HepG2 (cell line): ENCODE results near the gene EFNA3. TPM values are rescaled to one million over a fixed set of nuclear protein-coding genes. Genes with fewer than 3 reads are reported as not detected.

Experiments
- ARNT ChIP-seq: fragments of 450-650 bp; IDR thresholded peaks from 2 replicates; pipeline ENCODE4 v1.6.1; 2017
- ARNT2 ChIP-seq: sonication (generic); formaldehyde crosslinking; IDR thresholded peaks from 2 replicates; pipeline ENCODE4 v1.8.0; 2022; ENCODE audit warnings: mild to moderate bottlenecking, low read depth, missing genetic modification reagents, moderate library complexity
- ARNTL ChIP-seq: sonication (generic); formaldehyde crosslinking; IDR thresholded peaks from 2 replicates; pipeline ENCODE4 v1.4.0; 2020; ENCODE audit warnings: mild to moderate bottlenecking, missing genetic modification reagents
- CC2D1A ChIP-seq: sonication (generic); formaldehyde crosslinking; IDR thresholded peaks from 2 replicates; pipeline ENCODE4 v1.8.1; 2023; ENCODE audit warnings: mild to moderate bottlenecking, missing genetic modification reagents
- CEBPG ChIP-seq: IDR thresholded peaks from 2 replicates; pipeline ENCODE4 v1.6.1; 2016
- FOSL1 ChIP-seq: sonication (generic); formaldehyde crosslinking; IDR thresholded peaks from 2 replicates; pipeline ENCODE4 v1.9.0; 2021; ENCODE audit warnings: missing genetic modification reagents, borderline replicate concordance
- KLF6 ChIP-seq: IDR thresholded peaks from 2 replicates; pipeline ENCODE4 v1.8.0; 2016; ENCODE audit warnings: missing biosample characterization, missing genetic modification reagents
- NBN ChIP-seq: fragments of 450-650 bp; conservative IDR thresholded peaks from 2 replicates; pipeline ENCODE4 v1.6.1; 2017
- NFIC ChIP-seq: IDR thresholded peaks from 2 replicates; pipeline ENCODE4 v1.6.1; 2012; ENCODE audit warnings: mild to moderate bottlenecking, low read length, inconsistent platforms
- PLRG1 ChIP-seq: fragments of 450-650 bp; conservative IDR thresholded peaks from 2 replicates; pipeline ENCODE4 v1.6.1; 2016
- RBM39 ChIP-seq: fragments of 200-400 bp; formaldehyde crosslinking; IDR thresholded peaks from one replicate; pipeline ENCODE4 v1.6.1; 2018; ENCODE audit warnings: antibody characterized with exemption, mild to moderate bottlenecking, low read depth, low read length; ENCODE audit not compliant: poor library complexity, severe bottlenecking
- SKI ChIP-seq: fragments of 450-650 bp; IDR thresholded peaks from one replicate; pipeline ENCODE4 v1.6.1; 2018; ENCODE audit warnings: mild to moderate bottlenecking; ENCODE audit not compliant: partially characterized antibody
- SOX5 ChIP-seq: IDR thresholded peaks from 2 replicates; pipeline ENCODE4 v1.6.1; 2016; ENCODE audit warnings: borderline replicate concordance
- SP2 ChIP-seq: sonication (generic); formaldehyde crosslinking; IDR thresholded peaks from 2 replicates; pipeline ENCODE4 v1.5.1; 2020; ENCODE audit warnings: mild to moderate bottlenecking, missing genetic modification reagents
- SUZ12 ChIP-seq: fragments of 150-350 bp; IDR thresholded peaks from 2 replicates; pipeline ENCODE4 v1.6.1; 2014; ENCODE audit warnings: low read depth, low read length
- TBX3 ChIP-seq: fragments of 450-650 bp; IDR thresholded peaks from 2 replicates; pipeline ENCODE4 v1.6.1; 2017; ENCODE audit warnings: antibody characterized with exemption, mild to moderate bottlenecking, inconsistent platforms, borderline replicate concordance
- THAP11 ChIP-seq: IDR thresholded peaks from 2 replicates; pipeline ENCODE4 v1.6.1; 2016; ENCODE audit warnings: missing biosample characterization, missing genetic modification reagents
- TOE1 ChIP-seq: sonication (generic); formaldehyde crosslinking; IDR thresholded peaks from 2 replicates; pipeline ENCODE4 v1.4.0; 2020; ENCODE audit warnings: mild to moderate bottlenecking, missing genetic modification reagents
- TSC22D2 ChIP-seq: sonication (generic); formaldehyde crosslinking; IDR thresholded peaks from 2 replicates; pipeline ENCODE4 v1.5.1; 2020; ENCODE audit warnings: missing genetic modification reagents, mild to moderate bottlenecking, borderline replicate concordance
- ZBTB38 ChIP-seq: sonication (generic); formaldehyde crosslinking; IDR thresholded peaks from 2 replicates; pipeline ENCODE4 v1.5.1; 2020; ENCODE audit warnings: mild to moderate bottlenecking, missing genetic modification reagents
- ZEB1 ChIP-seq: IDR thresholded peaks from 2 replicates; pipeline ENCODE4 v1.6.1; 2012; ENCODE audit warnings: mild to moderate bottlenecking, low read depth, inconsistent platforms; ENCODE audit not compliant: insufficient replicate concordance
- ZNF10 ChIP-seq: sonication (generic); formaldehyde crosslinking; IDR thresholded peaks from 2 replicates; pipeline ENCODE4 v1.4.0; 2020; ENCODE audit warnings: mild to moderate bottlenecking, low read depth, missing genetic modification reagents, borderline replicate concordance
- ZNF430 ChIP-seq: sonication (generic); formaldehyde crosslinking; IDR thresholded peaks from 2 replicates; pipeline ENCODE4 v1.9.0; 2021; ENCODE audit warnings: mild to moderate bottlenecking, missing genetic modification reagents
- ZNF484 ChIP-seq: sonication (generic); formaldehyde crosslinking; IDR thresholded peaks from 2 replicates; pipeline ENCODE4 v1.5.1; 2020; ENCODE audit warnings: mild to moderate bottlenecking, low read depth, missing genetic modification reagents, borderline replicate concordance
- ZNF543 ChIP-seq: sonication (generic); formaldehyde crosslinking; IDR thresholded peaks from 2 replicates; pipeline ENCODE4 v1.4.0; 2020; ENCODE audit warnings: mild to moderate bottlenecking, missing genetic modification reagents
- ZNF552 ChIP-seq: sonication (generic); formaldehyde crosslinking; IDR thresholded peaks from 2 replicates; pipeline ENCODE4 v1.9.0; 2022; ENCODE audit warnings: missing genetic modification reagents, mild to moderate bottlenecking, borderline replicate concordance
- ZNF570 ChIP-seq: sonication (generic); formaldehyde crosslinking; IDR thresholded peaks from 2 replicates; pipeline ENCODE4 v1.4.0; 2020; ENCODE audit warnings: mild to moderate bottlenecking, missing genetic modification reagents, borderline replicate concordance
- ZNF703 ChIP-seq: sonication (generic); formaldehyde crosslinking; IDR thresholded peaks from 2 replicates; pipeline ENCODE4 v1.5.1; 2020; ENCODE audit warnings: missing genetic modification reagents, mild to moderate bottlenecking, moderate library complexity, borderline replicate concordance
- ZNF75D ChIP-seq: sonication (generic); formaldehyde crosslinking; IDR thresholded peaks from 2 replicates; pipeline ENCODE4 v1.8.1; 2023; ENCODE audit warnings: missing genetic modification reagents, mild to moderate bottlenecking, borderline replicate concordance
- ZNF788 ChIP-seq: sonication (generic); formaldehyde crosslinking; IDR thresholded peaks from 2 replicates; pipeline ENCODE4 v1.5.0; 2020; ENCODE audit warnings: mild to moderate bottlenecking, missing genetic modification reagents, borderline replicate concordance
- ZSCAN29 ChIP-seq: sonication (generic); formaldehyde crosslinking; conservative IDR thresholded peaks from 2 replicates; pipeline ENCODE4 v1.4.0; 2020; ENCODE audit warnings: mild to moderate bottlenecking, missing genetic modification reagents
- polyA plus RNA-seq, 8 experiments: library from polyadenylated mRNA; depleted of rRNA in 3 of 8; stranded (reverse) in 7 of 8; unstranded in 1 of 8; fragments of >200 nt; fragmentation: Illumina TruSeq in 4 of 8; extraction: Trizol in 4 of 8; gene quantifications; 2 replicates each; pipeline versions ENCODE4 v1.2.1 to v1.2.3, GENCODE V29; 2011 to 2016; ENCODE audit warnings: low read depth in 4 of 8, missing spikeins in 1 of 8, mixed read lengths in 1 of 8; ENCODE audit not compliant: insufficient read depth in 1 of 8
- total RNA-seq, 5 experiments: library from RNA; depleted of rRNA; stranded (reverse); fragments of >200 nt; fragmentation: Illumina TruSeq; extraction: Trizol; gene quantifications; 2 replicates each; pipeline ENCODE4 v1.2.3, GENCODE V29; 2016; ENCODE audit warnings: low read depth in 1 of 5
- TF ChIP-seq, protein P1 (sequence below): sonication (generic); formaldehyde crosslinking; IDR thresholded peaks from 2 replicates; pipeline ENCODE4 v1.5.0; 2020; ENCODE audit warnings: missing genetic modification reagents, mild to moderate bottlenecking, borderline replicate concordance
- TF ChIP-seq, protein P2 (sequence below): sonication (generic); formaldehyde crosslinking; conservative IDR thresholded peaks from 2 replicates; pipeline ENCODE4 v1.4.0; 2020; ENCODE audit warnings: missing genetic modification reagents

Gene EFNA3
- total and polyA plus RNA-seq, 2 of the 13 experiments (the other 11 are each of a cell fraction or from before 2014, with no cell fraction given): 1.0 to 5.7 TPM

DNA sequence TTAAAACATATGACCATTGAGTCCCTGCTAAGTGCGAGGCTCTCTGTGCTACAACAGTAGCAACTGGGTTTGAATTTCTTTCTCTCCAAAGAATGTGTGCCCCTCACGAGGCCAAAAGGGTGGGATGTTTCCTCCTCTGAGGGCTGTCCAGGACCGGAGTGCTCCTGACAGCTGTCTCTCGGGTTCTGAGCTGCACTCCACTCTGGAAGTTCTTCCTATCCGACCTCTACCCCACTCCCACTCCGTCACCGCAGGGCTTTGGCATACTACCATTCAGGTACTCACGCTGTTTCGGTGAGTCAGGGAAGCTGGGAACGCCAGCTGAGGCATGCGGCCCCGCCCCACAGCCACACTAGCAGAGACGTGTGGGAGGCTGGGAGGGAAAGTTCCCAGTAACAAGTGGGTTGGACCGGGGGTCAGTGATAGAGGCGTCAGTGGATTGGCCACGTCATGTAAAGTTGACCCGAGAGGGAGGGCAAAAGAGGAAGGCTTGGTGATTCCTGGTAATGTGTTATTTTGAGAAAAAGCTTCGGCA lies 56.3 kb downstream of the EFNA3 start (continued):
- no peak for TF ChIP-seq SP2 (CRISPR knock-in tag)
- no peak for TF ChIP-seq ZBTB38 (CRISPR knock-in tag)
- TF ChIP-seq THAP11: no peak
- TF ChIP-seq ZEB1: no peak
- TF ChIP-seq RBM39: no peak
- TF ChIP-seq ZNF552 (CRISPR knock-in tag): no peak
- peak; percentile 66 for TF ChIP-seq SOX5 (CRISPR knock-in tag)
- no peak for TF ChIP-seq CC2D1A (CRISPR knock-in tag)
- no peak for TF ChIP-seq ARNT2 (CRISPR knock-in tag)
- TF ChIP-seq NFIC: no peak
- TF ChIP-seq NBN: no peak
- TF ChIP-seq ZNF430 (CRISPR knock-in tag): no peak; the same call in 1 of the 2 replicates
- no peak for TF ChIP-seq TSC22D2
- TF ChIP-seq ZNF10: no peak
- no peak for TF ChIP-seq SUZ12
- TF ChIP-seq ZNF703 (CRISPR knock-in tag): no peak
- no peak for TF ChIP-seq ZNF570 (CRISPR knock-in tag)
- 0 out of 2 replicates have a peak, but pooled peaks have one; percentile 55 for TF ChIP-seq KLF6 (CRISPR knock-in tag)
- no peak; the same call in 1 of the 2 replicates for TF ChIP-seq ZSCAN29 (CRISPR knock-in tag)
- TF ChIP-seq ZNF484: no peak
- TF ChIP-seq ARNT: no peak
- no peak for TF ChIP-seq TBX3
- TF ChIP-seq, protein P1, sequence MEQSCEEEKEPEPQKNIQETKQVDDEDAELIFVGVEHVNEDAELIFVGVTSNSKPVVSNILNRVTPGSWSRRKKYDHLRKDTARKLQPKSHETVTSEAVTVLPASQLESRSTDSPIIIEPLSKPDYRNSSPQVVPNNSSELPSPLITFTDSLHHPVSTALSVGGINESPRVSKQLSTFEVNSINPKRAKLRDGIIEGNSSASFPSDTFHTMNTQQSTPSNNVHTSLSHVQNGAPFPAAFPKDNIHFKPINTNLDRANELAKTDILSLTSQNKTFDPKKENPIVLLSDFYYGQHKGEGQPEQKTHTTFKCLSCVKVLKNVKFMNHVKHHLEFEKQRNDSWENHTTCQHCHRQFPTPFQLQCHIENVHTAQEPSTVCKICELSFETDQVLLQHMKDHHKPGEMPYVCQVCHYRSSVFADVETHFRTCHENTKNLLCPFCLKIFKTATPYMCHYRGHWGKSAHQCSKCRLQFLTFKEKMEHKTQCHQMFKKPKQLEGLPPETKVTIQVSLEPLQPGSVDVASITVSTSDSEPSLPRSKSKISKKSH (CRISPR knock-in tag): no peak; the same call in 1 of the 2 replicates
- no peak; the same call in 1 of the 2 replicates for TF ChIP-seq ARNTL (CRISPR knock-in tag)
- TF ChIP-seq ZNF543 (CRISPR knock-in tag): no peak
- TF ChIP-seq PLRG1: no peak
- TF ChIP-seq, protein P2, sequence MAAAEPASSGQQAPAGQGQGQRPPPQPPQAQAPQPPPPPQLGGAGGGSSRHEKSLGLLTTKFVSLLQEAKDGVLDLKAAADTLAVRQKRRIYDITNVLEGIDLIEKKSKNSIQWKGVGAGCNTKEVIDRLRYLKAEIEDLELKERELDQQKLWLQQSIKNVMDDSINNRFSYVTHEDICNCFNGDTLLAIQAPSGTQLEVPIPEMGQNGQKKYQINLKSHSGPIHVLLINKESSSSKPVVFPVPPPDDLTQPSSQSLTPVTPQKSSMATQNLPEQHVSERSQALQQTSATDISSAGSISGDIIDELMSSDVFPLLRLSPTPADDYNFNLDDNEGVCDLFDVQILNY (CRISPR knock-in tag): no peak
- no peak for TF ChIP-seq ZNF75D (CRISPR knock-in tag)
- no peak for TF ChIP-seq SKI
- TF ChIP-seq TOE1 (CRISPR knock-in tag): no peak
- no peak for TF ChIP-seq FOSL1
- no peak for TF ChIP-seq CEBPG
- no peak for TF ChIP-seq ZNF788 (CRISPR knock-in tag)
